CD4-positive, alpha-beta T cell treated with Interleukin-4 for 4 hours (primary cell): ENCODE measurements around the gene PTPRN2.
"Not testable (repeated sequence)": the region's sequence is repeated elsewhere in the genome, so short reads cannot be mapped to it uniquely, and the experiment has no call there.

Experiments
- DNase-seq: peaks from one replicate; pipeline ENCODE4 v3.0.0-alpha.2; 2020

Gene PTPRN2

DNA sequence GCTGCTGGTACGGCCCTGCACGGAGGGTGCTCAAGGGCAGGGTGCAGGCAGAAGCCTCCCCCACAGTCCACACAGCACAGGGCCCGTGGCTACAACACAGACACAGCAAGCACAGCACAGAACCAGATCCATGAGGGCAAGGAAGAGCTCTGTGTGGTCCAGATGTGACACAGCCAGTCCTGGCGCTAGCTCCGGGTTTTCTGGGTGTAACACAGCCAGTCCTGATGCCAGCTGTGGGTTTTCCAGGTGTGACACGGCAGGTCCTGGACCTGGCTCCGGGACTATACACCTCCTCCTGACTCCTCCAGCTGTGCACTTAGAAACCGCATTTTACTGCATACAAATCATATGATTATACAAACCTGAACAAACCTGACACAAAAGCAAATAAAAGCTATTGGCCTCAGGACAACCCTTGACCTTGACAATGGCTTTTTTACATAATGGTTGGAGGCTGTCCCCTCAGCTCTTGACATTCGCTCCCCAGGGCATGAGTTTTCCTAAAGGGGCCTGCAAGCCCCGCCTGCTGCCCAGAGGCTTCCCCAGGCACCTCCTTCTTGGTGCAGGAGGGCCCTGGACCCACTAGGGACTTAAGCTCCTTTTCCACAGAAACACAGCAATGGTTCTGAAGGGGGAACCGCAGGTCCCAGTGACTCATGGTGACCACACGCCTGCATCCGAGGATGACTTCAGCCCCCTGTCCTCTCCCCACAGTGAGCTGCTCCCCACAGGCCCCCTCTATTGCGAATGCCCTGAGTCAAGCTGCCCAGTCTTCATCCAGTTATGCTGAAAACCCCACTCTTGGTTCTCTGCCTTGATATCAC, 209.6 kb downstream of the PTPRN2 start:
- no peak for DNase-seq

DNA sequence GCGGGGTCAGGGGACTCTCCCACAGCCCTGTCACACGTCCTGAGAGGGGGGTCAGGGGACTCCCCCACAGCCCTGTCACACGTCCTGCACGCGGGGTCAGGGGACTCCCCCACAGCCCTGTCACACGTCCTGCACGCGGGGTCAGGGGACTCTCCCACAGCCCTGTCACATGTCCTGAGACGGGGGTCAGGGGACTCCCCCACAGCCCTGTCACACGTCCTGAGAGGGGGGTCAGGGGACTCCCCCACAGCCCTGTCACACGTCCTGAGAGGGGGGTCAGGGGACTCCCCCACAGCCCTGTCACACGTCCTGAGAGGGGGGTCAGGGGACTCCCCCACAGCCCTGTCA, 210.8 kb downstream of the PTPRN2 start:
- DNase-seq = not testable (repeated sequence)

DNA sequence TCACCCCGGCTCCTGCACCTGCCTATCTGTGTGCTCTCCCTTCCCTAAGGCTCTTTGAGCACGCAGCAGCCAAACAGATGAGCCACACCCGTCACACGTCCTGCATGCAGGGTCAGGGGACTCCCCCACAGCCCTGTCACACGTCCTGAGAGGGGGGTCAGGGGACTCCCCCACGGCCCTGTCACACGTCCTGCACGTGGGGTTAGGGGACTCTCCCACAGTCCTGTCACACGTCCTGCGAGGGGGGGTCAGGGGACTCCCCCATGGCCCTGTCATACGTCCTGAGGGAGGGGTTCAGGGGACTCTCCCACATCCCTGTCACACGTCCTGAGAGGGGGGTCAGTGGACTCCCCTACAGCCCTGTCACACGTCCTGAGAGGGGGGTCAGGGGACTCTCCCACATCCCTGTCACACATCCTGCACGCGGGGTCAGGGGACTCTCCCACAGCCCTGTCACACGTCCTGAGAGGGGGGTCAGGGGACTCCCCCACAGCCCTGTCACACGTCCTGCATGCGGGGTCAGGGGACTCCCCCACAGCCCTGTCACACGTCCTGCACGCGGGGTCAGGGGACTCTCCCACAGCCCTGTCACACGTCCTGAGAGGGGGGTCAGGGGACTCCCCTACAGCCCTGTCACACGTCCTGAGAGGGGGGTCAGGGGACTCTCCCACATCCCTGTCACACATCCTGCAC, 211.3 kb downstream of the PTPRN2 start:
- DNase-seq = peak; percentile 11

DNA sequence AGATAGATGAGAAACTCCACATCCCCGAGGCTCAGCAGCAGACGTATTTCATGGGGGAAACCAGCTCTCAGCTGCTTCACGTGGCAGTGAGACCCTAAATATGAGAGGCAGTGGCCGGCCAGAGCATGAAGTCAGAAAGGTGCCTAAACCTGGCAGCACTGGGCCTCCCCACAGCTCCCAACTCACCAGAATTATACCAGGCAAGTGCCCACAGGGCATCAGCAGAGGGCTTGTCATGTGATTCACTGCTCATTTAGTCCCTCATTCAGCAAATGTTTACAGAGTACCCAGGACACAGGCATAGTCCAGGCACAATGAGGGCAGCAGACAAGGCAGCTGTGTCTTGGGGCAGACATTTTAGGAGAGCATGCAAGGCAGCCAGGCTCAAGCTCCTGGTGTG, 212.6 kb downstream of the PTPRN2 start:
- no peak for DNase-seq

DNA sequence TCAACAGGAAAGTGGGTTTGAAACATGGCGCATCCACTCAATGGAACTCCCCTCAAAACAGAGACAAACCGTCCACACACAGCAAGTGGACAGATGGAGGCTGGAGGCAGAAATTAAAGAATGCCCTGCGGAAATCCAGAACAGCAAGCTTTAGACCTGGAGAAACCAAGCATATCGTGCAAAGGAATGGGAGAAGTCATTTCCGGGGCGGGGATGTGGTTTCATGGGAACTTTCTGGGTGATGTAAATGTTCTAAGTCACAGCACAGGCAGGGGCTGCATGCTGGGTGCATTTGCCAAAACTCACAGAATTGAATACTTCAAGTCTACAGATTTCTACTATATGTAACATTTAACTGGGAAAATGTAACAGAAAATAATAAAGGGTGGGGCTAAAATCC, 213.0 kb downstream of the PTPRN2 start:
- DNase-seq = no peak

DNA sequence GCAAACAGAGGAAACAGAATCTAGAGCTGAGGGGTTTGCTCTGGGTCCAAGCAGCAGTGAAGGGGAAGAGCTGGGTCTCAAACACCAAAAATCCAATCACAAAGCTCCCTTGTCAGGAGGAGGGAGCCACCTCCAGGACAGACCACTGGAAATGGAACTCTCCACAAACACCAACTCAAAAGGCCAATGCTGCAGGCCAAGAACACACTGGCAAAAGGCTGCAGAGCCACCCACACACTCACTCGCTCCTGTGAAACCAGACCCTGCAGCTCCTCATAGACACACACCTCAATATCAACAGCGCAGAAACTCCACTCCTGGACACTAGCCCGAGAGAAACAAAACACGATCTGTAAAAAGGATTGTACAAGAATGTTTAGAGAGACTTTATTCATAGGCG, 213.5 kb downstream of the PTPRN2 start:
- no peak for DNase-seq

DNA sequence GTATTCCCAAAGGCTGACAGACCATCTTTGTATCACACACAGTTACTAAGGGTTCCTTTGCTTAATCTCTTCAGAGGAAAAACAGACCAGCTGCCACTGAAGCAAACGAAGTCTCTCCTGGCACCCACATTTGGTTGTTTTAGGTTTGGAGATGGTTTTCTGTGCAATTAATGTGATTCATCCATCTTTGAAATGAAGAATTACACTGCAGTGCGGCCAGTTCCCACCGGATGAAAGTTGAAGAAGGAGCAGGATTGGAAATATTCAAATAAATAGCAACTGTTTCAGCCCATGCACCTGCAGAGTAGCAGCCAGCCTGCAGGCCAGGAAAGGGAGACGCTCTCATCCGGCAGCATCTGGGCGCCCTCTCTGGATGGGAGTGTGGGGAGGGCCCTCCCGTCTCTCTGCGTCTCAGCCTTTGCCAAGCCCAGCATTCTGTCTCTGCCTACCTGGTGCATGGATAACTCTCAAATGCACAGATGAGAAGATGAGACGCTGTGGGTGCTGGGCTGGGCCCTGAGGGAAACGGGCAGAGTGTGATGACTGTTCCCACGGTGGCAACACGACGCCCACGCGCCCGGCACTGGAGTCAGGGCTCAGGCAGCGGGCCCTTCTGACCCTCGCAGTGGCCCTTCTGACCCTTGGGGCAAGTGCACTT, 214.0 kb downstream of the PTPRN2 start:
- DNase-seq = no peak

DNA sequence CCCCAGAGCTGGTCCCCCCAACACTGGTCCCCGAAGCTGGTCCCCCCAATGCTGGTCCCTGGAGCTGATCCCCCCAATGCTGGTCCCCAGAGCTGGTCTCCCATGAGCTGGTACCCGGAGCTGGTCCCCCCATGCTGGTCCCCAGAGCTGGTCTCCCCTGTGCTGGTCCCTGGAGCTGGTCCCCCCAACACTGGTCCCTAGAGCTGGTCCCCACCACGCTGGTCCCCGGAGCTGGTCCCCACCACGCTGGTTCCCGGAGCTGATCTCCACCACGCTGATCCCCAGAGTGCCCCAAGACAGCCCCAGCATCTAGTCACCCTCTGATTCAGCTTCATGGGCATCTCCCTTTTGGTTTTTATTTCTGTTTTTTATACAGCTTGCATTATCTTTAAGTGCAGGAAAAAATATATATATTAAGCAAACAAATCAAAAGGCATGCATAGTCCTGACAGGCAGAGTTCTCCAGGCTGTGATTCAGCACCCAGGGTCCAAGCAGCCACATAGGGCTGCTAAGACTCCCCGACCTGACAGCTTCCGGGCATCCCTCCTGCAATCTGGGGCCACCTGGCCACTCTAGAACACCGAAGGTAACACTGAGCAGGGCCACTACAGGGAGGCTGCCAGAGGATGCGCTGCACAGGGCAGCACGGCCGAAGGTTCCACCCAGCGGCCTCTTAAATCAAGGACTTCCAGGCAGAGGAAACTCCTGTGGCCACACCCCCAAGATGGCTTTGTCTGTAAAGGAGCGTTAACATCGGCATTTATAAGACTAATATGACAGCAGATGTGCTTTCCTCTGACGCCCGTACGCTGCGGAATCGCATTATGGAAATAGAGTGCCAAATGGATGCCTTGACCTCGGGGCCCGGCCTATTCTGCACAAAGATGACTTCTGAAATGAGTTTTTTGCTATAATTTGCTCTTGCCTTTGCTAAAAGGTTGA, 215.0 kb downstream of the PTPRN2 start:
- no peak for DNase-seq

DNA sequence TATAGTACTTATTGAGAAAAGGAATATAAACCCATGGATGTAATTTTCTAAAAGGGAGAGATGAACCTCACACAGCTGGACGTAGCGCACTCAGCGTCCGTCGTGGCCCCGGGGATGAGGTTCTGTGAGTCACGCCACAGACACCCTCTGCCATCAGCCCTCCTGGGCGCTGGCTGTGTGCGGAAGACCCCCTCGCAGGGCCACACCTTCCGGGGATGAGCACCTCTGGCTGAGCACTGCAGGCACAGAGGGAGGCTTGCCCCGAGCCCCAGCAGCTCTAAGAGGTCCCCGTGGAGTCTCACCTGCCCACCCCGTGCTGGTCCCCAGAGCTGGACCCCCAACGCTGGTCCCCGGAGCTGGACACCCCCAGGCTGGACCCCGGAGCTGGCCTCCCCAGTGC, 215.8 kb downstream of the PTPRN2 start:
- DNase-seq = no peak

DNA sequence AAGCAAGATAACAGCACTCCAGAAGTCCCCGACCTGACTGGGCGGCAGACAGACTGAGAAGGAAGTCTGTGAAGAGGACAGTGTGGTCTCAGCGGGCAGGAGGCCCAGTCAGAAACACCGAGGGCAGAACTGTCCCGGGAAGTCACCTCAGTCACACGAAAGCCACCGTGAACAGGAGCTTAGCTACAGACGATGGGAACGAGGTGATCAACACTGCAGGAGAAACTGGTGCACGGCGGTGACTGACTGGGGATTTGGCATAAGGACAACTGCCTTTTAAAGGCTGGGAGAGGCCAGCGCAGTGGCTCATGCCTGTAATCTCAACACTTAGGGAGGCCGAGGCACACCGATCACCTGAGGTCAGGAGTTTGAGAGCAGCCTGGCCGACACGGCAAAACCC, 217.8 kb downstream of the PTPRN2 start:
- no peak for DNase-seq

DNA sequence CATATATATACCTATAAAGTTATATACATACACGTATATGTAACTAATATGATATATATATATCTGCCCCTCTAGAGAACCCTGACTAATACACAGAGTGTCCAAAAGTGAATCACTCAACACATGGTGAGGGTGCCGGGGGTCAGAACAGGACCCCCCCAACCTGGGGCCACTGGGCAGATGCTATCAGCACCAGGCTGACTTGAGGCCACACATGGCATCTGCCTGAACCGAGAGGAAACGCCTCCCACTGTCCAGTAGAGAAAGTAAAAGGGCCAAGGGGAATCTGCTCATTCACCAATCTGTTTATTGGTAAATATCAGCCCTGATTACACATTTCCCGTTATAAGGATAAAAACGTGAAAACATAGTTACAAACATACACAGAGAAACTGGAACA, 218.3 kb downstream of the PTPRN2 start:
- DNase-seq = no peak

DNA sequence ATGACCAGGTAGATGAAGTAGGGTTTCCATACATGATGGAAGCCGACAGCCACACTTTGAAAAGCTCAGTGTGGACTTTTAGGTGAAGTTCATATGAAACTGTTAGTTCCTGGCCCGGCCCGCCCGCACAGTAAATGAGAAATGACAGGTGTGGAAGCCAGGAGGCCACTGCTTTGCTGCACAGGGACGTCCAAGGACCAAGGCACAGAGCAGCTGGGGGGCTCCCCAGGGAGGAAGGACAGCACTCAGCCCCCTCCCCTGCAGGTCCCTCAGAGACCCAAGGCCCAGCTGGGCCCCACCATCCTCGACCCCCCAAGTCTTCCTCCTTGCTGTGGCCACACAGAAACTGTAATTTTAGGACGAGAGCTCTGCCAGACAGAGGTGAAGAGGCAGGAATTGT, 219.2 kb downstream of the PTPRN2 start:
- no peak for DNase-seq

DNA sequence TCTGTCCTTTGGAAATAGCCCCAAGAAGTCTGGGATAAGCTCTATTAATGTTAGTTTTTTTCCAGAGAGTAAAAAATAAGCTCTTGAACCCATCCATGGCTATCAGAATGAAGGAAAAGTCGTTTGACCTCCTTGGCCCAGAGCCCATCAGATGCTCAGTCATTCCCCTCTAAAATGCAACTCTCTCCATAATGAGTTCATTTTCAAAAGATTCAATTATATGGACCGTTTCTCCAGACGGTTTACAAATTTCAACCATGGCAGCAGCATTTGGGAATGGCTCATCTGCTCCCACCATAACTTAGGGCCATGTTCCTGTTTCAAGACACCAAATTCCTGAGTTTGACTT, 220.0 kb downstream of the PTPRN2 start:
- no peak for DNase-seq

DNA sequence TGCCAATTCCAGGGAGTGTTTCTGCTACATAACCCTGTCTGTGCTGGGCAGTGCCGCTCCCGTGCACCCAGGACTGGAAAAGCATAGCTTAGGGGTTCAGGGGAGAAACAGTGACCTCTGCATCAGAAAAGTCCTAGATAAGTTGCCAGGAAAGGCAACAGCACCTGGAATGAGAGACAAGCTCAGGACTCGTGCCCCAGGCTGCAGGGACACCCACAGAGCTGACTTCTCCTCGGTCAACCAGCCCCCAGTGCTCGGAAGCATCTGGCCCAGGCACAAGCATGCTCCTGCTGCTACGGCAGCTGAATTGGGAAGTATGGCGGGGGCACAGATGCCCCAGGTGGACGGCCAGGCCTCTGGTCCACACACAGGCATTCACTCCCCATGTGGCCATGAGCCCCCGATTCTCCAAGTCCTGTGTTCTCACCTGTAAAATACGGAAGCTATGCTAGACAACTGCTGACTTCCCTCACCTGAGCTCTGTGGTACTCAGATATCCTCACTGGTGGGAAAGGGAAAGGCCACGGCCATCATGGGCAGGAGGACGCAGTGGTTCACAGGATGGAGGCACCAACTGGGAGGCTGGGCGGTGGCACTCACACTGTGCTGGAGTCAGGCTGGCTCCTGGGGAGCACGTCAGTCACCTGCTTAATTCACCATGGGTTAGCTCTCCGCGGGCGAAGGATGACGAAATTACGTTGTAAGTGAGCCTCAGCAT, 220.5 kb downstream of the PTPRN2 start:
- no peak for DNase-seq

DNA sequence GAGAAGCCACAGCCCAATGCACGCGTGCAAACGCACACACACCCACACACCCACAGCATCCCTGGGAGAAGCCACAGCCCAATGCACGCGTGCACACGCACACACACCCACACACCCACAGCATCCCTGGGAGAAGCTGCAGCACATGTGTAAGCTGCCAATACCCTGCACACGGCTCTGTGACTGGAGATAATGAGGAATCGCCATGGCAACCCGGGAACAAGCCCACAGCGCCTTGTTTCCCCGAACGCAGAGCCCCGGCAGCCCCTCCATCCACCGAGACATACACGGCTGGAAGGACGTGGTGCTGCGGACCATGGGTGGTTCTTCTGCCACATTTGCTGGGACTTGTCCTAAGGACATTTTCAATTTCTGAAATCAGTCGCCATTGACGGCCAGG, 221.3 kb downstream of the PTPRN2 start:
- no peak for DNase-seq

DNA sequence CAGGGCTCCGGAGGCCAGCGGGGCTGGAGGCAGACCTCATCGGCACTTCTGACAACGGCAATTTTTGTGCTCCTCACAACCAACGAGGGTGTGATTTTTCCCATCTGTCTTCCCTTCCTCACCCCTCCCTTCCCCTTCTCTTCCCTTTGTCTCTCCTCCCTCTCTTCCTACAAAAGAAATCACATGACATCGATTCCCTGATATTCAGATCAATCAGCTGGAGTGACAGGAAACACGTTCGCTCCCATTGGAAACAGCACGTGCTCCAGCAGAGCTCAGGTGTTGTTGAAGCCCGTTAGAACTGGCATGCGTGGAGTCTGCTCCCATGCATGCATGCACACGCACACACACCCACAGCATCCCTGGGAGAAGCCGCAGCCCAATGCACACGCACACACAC, 222.4 kb downstream of the PTPRN2 start:
- DNase-seq = no peak

DNA sequence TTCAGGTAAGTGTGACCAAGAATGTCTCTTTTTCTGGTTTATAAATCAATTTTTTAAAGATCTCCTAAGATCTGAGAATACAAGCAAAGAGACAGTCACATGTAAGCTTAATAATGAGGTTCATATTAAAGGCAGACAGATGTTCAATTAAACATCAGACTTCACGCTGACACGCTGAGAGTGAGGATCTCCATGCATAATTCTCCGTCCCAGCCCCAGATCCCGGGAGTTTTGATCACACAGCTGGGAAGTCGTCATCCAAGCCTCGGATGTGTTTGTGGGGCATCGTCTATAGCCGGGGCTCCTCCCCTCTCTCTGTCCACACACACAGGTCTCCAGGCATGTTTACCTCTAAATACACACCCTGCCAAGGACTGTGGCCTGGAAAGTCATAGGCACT, 223.2 kb downstream of the PTPRN2 start:
- no peak for DNase-seq

DNA sequence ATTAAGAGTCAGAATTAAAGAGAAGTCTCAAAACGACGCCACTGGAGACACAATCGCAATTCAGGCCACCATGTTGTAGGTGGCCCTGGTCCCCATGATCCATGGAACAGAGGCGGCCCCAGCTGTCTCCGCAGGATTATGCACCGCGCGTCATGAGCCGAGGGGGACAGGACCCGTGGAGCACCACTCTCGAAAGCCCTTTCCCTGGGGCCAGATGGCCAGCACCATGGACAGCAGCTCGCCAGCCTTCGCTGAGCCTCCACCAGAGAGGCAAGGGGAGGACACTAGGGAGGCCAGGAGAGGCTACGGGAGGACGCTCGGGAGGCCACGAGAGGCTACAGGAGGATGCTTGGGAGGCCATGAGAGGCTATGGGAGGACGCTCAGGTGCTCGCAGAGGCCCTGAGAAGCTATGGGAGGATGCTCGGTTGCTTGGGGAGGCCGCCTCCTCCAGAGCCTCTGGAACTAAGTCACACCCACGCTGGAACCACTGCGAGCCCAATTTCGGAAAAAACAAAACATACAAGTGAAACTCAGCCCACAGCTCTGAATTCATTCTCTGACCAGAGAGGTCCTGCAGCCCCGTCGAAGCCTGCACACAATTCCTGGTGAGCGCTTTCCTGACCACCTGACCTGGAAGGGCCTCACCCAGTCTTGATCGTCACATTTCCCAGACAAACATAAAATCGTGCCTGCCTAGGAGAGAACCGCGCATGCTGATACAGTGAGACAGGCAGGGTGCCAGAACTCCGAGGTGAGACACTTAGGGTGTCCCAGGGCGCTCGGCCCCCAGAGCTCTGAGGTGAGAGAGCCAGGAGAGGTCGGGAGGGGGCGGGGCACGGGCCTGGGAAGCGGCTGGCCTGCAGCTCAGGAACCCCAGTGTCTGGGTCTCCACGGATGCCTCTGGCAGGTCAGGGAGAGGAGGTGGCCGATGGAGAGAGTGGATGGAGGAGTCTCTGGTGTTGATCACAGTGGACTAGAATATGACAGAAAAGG, 224.4 kb downstream of the PTPRN2 start:
- no peak for DNase-seq

DNA sequence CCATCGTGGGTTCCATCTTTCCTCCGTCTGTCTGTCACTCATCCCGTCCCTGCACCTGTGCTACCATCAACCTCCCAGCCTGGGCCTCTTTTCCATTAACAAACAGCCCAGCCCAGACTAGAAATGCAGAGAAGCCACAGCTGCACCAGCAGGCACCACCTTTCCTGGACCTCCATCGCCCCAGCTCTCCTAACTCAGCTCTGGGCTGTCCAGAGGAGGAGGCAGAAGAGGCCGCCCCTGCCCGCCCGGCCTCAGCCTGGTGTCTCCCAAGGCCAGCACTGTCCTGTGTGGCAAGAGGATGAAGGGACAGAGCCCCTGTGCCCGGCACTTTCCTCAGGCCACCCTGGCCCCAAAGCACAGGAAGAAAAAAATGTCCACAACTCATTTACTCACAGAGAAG, 225.6 kb downstream of the PTPRN2 start:
- no peak for DNase-seq

DNA sequence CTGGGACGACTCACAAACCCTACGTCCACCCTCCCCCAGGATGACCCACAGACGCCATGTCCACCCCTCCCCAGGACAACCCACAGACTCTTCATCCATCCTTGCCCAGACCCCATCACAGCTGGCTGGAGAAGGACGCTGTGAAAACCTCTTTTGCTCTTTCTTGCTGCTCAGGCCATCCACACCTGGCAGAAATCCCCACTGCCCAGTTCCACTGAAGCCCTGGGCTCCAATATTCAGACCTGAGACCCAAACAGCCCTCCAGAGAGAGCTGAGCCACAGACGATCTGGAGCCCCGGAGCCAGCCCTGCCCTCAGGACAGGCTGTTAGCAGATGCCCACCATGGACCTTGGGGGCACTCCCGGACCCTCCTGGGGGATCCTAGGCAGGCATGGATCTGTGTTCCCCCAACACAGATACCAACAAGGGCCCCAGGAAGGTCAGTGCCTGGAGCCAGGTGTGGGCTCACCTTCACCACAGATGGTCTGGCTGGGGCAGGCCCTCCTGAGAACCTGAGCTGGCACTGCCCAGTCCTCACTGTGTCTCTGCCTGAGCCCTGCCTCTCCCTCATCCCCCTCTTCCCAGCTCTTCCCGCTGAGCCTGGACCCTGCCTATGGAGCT, 226.2 kb downstream of the PTPRN2 start:
- DNase-seq = no peak
